NCI-H1092 (cell line): ENCODE measurements around the gene CNGB1.
"Not testable (repeated sequence)": the region's sequence is repeated elsewhere in the genome, so short reads cannot be mapped to it uniquely, and the experiment has no call there.

Experiments used
- DNase-seq: peaks from one replicate; lab custom pipeline; 2025; lab: John Stamatoyannopoulos, UW

CNGB1 gene

GRCh38 chr16:57997176-57997527 is 26.2 kb upstream of the CNGB1 start:
- DNase-seq: no peak

GRCh38 chr16:57996406-57997175 is 25.7 kb upstream of the CNGB1 start:
- DNase-seq: no peak

- DNase-seq: no peak
These were observed 24.9 kb upstream of the CNGB1 start for GRCh38 chr16:57995721-57996405.

GRCh38 chr16:57994778-57995177 is 23.9 kb upstream of the CNGB1 start:
- DNase-seq: no peak

GRCh38 chr16:57994361-57994760 is 23.4 kb upstream of the CNGB1 start:
- no peak for DNase-seq

GRCh38 chr16:57993897-57994296 is 23.0 kb upstream of the CNGB1 start:
- no peak for DNase-seq

- no peak for DNase-seq
These were observed 22.5 kb upstream of the CNGB1 start for GRCh38 chr16:57993438-57993837.

- DNase-seq: no peak
These were observed 21.2 kb upstream of the CNGB1 start for GRCh38 chr16:57992084-57992483.

GRCh38 chr16:57991551-57992059 is 20.7 kb upstream of the CNGB1 start:
- no peak for DNase-seq

- no peak for DNase-seq
These were observed 18.0 kb upstream of the CNGB1 start for GRCh38 chr16:57988929-57989328.

GRCh38 chr16:57987441-57988177 is 16.7 kb upstream of the CNGB1 start:
- no peak for DNase-seq

- DNase-seq: no peak
These were observed 15.3 kb upstream of the CNGB1 start for GRCh38 chr16:57986196-57986595.

- DNase-seq: no peak
These were observed 14.6 kb upstream of the CNGB1 start for GRCh38 chr16:57985204-57986181.

- no peak for DNase-seq
These were observed 13.7 kb upstream of the CNGB1 start for GRCh38 chr16:57984443-57985203.

GRCh38 chr16:57982385-57982784 is 11.5 kb upstream of the CNGB1 start:
- no peak for DNase-seq

- no peak for DNase-seq
These were observed 10.7 kb upstream of the CNGB1 start for GRCh38 chr16:57981636-57982035.

GRCh38 chr16:57979006-57979585 is 8.2 kb upstream of the CNGB1 start:
- DNase-seq: no peak

- not testable (repeated sequence) for DNase-seq
These were observed 7.1 kb upstream of the CNGB1 start for GRCh38 chr16:57978070-57978465.

- DNase-seq: no peak
These were observed 6.6 kb upstream of the CNGB1 start for GRCh38 chr16:57977418-57978069.

GRCh38 chr16:57976331-57976796 is 5.4 kb upstream of the CNGB1 start:
- DNase-seq: no peak
